GM21367 (cell line): Measurements from ENCODE around the gene HK1.
"Not testable (repeated sequence)": the region's sequence is repeated elsewhere in the genome, so short reads cannot be mapped to it uniquely, and the experiment has no call there.

Experiments used
- ATAC-seq: cut with Tn5 transposase; IDR thresholded peaks from one replicate; pipeline ENCODE4 v1.9.1; 2021; ENCODE audit not compliant: unreplicated experiment

Gene HK1

DNA sequence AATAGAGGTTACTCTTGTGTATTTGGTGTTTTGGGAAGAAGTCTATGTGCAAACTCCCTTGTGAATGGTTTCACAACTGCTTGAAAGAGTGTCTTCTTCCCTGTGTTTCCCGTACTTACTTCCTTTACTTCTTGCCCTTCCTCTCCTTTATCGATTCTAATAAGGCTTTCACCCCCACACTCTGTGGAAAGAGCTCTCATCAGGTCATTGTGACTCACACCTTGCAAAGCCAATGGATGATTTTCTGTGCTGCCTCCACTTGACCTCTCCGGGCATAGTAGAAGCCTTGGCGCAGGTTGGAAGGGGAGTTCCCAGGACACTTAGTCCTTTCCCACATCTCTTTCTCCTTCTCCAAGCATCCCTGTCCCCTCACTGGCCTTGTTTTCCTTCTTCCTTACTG lies 166.7 kb downstream of the HK1 start:
- no peak for ATAC-seq

DNA sequence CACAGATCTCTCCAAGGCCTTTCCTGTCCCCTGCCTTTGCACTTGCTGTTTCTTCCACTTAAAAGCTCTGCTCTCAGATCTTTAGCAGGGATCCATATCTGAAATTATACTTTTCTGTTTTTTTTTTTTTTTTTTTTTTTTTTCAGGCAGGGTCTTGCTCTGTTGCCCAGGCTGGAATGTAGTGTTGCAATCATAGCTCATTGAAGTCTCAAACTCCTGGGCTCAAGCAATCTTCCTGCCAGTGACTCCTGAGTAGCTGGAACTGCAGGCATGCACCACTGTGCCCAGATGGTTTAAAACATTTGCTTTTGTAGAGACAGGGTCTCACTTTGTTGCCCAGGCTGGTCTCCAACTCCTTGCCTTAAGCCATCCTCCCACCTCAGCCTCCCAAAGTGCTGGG lies 167.9 kb downstream of the HK1 start:
- no peak for ATAC-seq

DNA sequence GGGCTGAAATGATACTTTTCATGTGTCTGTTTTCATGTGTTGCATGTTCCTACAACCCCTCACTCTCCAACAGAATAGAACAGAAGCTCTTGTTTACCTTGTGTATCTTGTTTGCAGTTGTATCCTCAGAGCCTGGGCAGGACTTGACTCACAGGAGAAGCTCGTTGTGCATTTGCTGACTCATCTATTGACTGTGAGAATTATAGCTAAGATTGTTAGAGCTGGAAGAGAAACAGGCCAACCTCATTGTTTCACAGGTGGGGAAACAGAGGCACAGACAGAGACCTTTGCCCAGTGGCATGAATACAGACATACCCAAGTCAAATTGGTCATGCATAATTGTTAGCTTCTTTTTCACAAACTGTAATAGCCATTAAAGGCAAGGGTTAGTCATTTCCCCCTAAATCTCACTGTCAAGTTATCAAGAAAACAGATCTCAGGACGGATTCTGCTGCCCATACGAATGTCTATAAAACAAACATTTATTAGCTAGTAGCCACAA lies 168.4 kb downstream of the HK1 start:
- ATAC-seq = no peak

DNA sequence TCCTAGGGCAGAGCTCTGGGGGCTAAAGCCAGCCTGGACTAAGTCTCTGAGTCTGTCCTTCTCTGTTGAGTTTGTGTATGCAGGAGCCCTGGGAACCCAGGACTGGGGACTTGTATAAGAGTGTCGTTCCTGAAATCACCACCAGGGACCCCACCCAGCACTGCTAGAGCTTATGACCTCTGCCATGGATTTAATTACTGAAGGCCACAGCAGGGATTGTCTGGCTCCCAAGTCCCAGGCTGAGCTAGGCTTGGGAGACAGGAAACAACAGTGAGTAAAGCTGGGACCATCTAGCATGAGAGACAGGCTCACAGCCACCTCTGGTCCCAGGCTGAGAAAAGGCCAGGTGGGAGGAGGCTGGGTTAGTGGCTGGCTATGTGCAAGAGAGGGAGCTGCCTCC lies 171.5 kb downstream of the HK1 start:
- peak; percentile 52 for ATAC-seq

DNA sequence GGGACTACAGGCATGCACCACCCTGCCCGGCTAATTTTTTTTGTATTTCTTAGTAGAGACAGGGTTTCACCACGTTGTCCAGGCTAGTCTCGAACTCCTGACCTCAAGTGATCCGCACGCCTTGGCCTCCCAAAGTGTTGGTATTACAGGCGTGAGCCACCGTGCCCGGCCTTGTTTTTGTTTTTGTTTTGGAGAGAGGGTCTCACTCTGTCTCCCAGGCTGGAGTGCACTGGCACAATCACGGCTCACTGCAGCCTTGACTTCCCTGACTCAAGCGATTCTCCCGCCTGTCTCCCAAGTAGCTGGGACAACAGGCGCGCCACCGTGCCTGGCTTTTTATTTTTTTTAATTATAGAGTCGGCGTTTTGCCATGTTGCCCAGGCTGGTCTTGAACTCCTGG lies 172.1 kb downstream of the HK1 start:
- ATAC-seq = not testable (repeated sequence)

DNA sequence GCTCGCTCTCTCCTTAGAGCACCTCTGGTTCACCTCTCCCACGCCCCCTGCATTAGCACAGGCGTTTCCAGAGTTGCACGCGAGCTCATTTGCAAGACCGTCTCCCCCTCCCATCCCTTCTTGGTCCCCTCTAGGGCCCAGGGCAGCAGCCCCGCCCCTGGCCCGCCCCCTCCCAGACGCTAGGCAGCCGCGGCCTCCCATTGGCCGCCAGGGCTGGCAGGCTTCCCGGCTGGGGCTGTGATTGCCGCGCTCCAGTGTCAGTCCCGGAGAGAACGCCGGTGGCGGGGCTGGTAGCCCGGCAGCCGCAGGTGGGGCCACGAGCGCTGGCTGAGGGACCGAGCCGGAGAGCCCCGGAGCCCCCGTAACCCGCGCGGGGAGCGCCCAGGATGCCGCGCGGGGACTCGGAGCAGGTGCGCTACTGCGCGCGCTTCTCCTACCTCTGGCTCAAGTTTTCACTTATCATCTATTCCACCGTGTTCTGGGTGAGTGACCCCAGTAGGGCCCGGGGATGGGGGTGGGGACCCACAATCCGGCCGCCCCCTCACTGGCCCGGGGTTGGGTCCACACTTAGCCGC lies 173.0 kb downstream of the HK1 start, which contains the start of gene TSPAN15:
TSS of gene TSPAN15 (plus strand) at position 257 of the 575 bp plus-strand sequence. CDS start at position 387, 130 bp downstream.
- ATAC-seq = peak; percentile 64
